Epithelial cell of proximal tubule (primary cell): ENCODE data around the gene COMMD1. TPM values are rescaled to one million over a fixed set of nuclear protein-coding genes. Genes with fewer than 3 reads are reported as not detected.

Experiments
- DNase-seq: peaks from one replicate; pipeline ENCODE4 v3.0.0-alpha.2; 2011; ENCODE audit warnings: low read depth
- H3K4me3 ChIP-seq: 2 replicates; pipeline ENCODE4 v1.5.1; 2011; ENCODE audit warnings: low read depth, mild to moderate bottlenecking, low read length
- CTCF ChIP-seq: conservative IDR thresholded peaks from 2 replicates; pipeline ENCODE4 v1.5.1; 2012; ENCODE audit warnings: low read depth, mild to moderate bottlenecking, low read length
- total RNA-seq: library from RNA; depleted of rRNA; stranded (reverse); fragments of >200 nt; gene quantifications from 2 replicates; pipeline ENCODE4 v1.2.3, GENCODE V29; 2015

COMMD1 gene
- total RNA-seq, 1 donor from 2014 or later, result 37.4 TPM

DNA sequence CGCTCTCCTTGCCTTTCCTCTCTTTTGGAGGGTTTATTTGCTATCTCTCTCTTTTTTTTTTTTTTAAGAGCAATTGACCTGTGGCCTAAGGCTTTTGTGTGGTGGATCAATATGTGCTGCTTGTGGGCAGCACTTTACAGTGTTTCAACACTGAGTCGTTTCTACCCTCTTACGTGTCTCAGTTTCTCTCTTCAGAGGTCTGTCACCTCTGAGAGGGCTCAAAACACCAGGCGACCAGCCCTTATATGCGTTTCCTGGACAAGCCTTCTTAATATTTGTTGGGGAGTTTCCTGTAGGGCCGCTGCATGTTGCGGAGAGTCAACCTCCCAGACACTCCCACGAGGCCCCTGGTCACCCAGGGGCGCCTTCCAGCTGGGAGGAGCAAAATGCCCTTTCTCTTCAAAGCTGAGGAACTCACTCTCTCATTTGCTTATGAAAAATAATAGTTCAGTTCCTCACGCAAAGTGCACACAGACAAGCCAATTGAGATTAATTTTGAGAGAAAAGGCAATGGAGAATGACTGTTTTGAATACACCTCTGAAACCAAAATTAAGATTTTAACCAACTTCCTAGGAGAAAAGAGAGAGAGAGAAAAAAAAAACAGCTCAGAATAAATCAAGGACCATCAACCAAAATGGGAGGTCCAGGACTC lies 194.2 kb downstream of the COMMD1 start:
- TF ChIP-seq CTCF, result no peak
- DNase-seq, result no peak
- H3K4me3 ChIP-seq, result no peak overlapping the region

DNA sequence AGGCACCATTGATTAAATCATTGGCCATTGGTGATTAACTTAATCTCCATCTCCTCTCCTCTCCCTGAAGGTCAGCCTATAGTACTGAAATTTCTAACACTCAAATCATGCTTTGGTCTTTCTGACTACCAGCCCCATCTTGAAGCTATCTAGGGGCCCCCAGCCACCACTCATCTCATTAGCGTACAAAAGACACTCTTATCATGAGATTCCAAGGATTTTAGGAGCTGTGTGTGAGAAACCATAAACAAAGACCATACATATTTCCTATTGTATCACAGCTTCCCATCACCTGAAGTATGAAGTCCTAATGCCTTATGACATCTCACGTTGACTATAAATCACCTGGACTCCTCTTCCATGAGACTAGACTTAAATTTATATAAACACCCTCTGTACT lies 196.4 kb downstream of the COMMD1 start:
- H3K4me3 ChIP-seq, result no peak overlapping the region
- no peak for DNase-seq
- no peak for TF ChIP-seq CTCF

GRCh38 chr2:62102402-62102920 lies 197.0 kb downstream of the COMMD1 start:
- no peak for DNase-seq
- TF ChIP-seq CTCF, result no peak
- H3K4me3 ChIP-seq, result no peak overlapping the region

- no peak for TF ChIP-seq CTCF
- DNase-seq, result no peak
- H3K4me3 ChIP-seq, result no peak overlapping the region
These were observed 204.1 kb downstream of the COMMD1 start for GRCh38 chr2:62109554-62109953.

DNA sequence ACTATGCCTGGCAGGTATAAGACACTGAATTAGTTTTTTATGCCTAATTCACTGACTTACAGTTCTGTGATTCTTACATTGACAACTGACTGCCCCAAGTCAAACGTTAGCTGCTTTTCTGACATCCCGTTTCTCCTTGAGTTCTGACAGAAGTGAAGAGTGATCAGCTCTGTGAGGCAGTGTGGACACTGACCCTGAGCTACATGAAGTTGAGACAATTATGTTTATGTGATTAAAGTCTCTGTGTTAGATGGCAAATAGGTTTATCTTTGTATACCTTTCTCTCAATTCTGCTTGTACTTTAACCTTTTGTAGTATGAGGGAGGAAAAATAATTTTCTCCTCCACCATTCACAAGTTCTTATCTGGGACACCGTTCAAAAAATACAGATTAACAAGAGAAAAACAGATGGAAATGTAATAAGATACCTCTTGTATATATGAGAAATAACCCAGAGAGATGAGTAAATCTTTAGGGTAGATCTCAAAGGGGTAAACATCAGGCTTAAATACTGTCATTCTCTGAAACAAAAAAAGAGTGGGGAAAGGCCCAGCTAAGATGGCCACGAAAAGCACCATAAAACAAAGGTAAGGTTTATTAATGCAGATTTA lies 205.0 kb downstream of the COMMD1 start:
- no peak for TF ChIP-seq CTCF
- no peak overlapping the region for H3K4me3 ChIP-seq
- DNase-seq, result no peak

DNA sequence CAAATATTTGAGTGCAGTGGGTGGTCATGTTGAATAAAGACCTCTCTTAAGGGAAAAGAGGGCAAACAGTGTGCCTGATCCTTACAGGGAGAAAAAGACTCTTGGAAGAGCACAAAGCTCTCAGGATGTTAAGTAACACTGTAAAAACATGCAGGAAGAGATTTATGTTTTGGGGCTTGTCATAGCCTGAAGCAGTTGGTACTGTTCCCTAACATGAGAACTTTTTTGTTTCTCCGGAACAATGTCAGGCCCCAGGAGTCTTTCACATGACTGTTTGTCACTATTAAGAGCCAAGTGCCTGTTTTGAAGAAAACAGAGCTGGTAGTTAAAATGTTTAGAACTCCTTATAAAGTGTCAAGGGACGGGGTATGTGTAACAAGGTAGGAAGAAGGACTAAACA lies 206.7 kb downstream of the COMMD1 start:
- no peak overlapping the region for H3K4me3 ChIP-seq
- peak; percentile 3 for DNase-seq
- no peak for TF ChIP-seq CTCF

- no peak for TF ChIP-seq CTCF
- H3K4me3 ChIP-seq, result no peak overlapping the region
- DNase-seq, result no peak
These were observed 209.1 kb downstream of the COMMD1 start for GRCh38 chr2:62114564-62114963.
